ENCODE data around the gene ZNF398.

DNA sequence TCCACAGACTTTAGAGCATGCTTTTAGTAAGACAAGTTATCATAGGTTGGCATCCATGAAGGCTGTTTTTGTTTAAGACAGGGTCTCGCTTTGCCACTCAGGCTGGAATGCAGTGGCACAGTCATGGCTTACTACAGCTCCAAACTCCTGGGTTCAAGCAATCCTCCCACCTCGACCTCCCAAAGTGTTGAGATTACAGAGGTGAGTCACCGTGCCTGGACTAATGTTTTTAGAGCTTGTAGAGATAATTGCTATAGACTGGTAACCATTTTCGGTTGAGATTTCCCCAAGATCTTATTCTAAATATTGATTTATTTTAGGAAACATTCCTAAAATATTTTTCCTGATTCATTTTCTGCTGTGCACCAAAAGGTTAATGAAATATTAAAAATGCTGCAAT lies 5.4 kb upstream of the ZNF398 start:
- TF ChIP-seq, protein P1, sequence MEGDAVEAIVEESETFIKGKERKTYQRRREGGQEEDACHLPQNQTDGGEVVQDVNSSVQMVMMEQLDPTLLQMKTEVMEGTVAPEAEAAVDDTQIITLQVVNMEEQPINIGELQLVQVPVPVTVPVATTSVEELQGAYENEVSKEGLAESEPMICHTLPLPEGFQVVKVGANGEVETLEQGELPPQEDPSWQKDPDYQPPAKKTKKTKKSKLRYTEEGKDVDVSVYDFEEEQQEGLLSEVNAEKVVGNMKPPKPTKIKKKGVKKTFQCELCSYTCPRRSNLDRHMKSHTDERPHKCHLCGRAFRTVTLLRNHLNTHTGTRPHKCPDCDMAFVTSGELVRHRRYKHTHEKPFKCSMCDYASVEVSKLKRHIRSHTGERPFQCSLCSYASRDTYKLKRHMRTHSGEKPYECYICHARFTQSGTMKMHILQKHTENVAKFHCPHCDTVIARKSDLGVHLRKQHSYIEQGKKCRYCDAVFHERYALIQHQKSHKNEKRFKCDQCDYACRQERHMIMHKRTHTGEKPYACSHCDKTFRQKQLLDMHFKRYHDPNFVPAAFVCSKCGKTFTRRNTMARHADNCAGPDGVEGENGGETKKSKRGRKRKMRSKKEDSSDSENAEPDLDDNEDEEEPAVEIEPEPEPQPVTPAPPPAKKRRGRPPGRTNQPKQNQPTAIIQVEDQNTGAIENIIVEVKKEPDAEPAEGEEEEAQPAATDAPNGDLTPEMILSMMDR (IDR thresholded peaks at IDR 0.05) = no peak
- TF ChIP-seq EP300 (IDR thresholded peaks at IDR 0.05) (no peak), POLR2AphosphoS5 (IDR thresholded peaks at IDR 0.05) (no peak), POLR2A (IDR thresholded peaks at IDR 0.05) (no peak)

Measured in sigmoid colon (tissue), 4 donors.